Spleen (tissue), 11 donors: ENCODE results near the gene ZC3H7A. TPM values are rescaled to one million over a fixed set of nuclear protein-coding genes. Genes with fewer than 3 reads are reported as not detected.
A peak's percentile ranks its signal among the peaks of the same experiment; 100 is the strongest.

Source experiments
- DNase-seq: peaks from one replicate; pipeline ENCODE4 v3.0.0-alpha.2; 2020
- H3K27ac ChIP-seq, 8 donors: fragments of 200-600 bp; sonication (generic) in 7 of 8; 1 replicate in 4 of 8; 2 replicates in 4 of 8; pipeline versions ENCODE4 v1.5.0 to v1.8.0; 2016 to 2021; ENCODE audit warnings: inconsistent platforms in 4 of 8, mild to moderate bottlenecking in 4 of 8, moderate library complexity in 1 of 8
- H3K27me3 ChIP-seq, 7 donors: fragments of 200-600 bp; sonication (generic) in 6 of 7; replicated peaks in 1 of 7; 1 replicate in 4 of 7; 2 replicates in 3 of 7; pipeline versions ENCODE4 v1.5.0 to v1.8.0; 2016 to 2021; ENCODE audit warnings: inconsistent platforms in 3 of 7, mild to moderate bottlenecking in 1 of 7
- H3K36me3 ChIP-seq, 6 donors: fragments of 200-600 bp; sonication (generic) in 5 of 6; 1 replicate in 4 of 6; 2 replicates in 2 of 6; pipeline versions ENCODE4 v1.5.0 to v1.8.0; 2016 to 2021; ENCODE audit warnings: inconsistent platforms in 2 of 6
- H3K4me1 ChIP-seq, 6 donors: fragments of 200-600 bp; sonication (generic) in 5 of 6; 1 replicate in 3 of 6; 2 replicates in 3 of 6; pipeline versions ENCODE4 v1.5.0 to v1.8.0; 2016 to 2021; ENCODE audit warnings: inconsistent platforms in 3 of 6
- H3K4me3 ChIP-seq, 8 donors: fragments of 200-600 bp; sonication (generic) in 7 of 8; 1 replicate in 4 of 8; 2 replicates in 4 of 8; pipeline versions ENCODE4 v1.5.0 to v1.8.0; 2016 to 2021; ENCODE audit warnings: inconsistent platforms in 4 of 8, mild to moderate bottlenecking in 4 of 8, moderate library complexity in 2 of 8
- H3K9me3 ChIP-seq, 8 donors: fragments of 200-600 bp; sonication (generic) in 7 of 8; 1 replicate in 4 of 8; 2 replicates in 4 of 8; pipeline versions ENCODE4 v1.5.0 to v1.8.0; 2016 to 2021; ENCODE audit warnings: inconsistent platforms in 4 of 8
- POLR2A ChIP-seq, 3 donors: fragments of 450-650 bp; IDR thresholded peaks; one replicate each; pipeline ENCODE4 v1.5.1; 2017; ENCODE audit warnings: antibody characterized with exemption in 3 of 3, mild to moderate bottlenecking in 1 of 3
- POLR2AphosphoS5 ChIP-seq, 3 donors: sonication (generic); formaldehyde crosslinking; IDR thresholded peaks; one replicate each; pipeline ENCODE4 v1.5.1; 2017; ENCODE audit warnings: antibody characterized with exemption in 3 of 3
- whole genome bisulfite sequencing, 5 donors: extraction: QIAGEN DNeasy Blood & Tissue Kit in 3 of 5; methylation state at CpG; one replicate each; pipeline versions ENCODE4 v1.1.5 to v1.1.7; 2013 to 2018; 5-methylcytosine and 5-hydroxymethylcytosine counted together
- intact Hi-C: fragments of 100-400 bp; cut with DNase I; formaldehyde crosslinking; loops from one replicate; pipeline ENCODE4 v1.15.0; 2023; ENCODE audit warnings: low total_unique reads
- polyA plus RNA-seq, 3 donors: library from polyadenylated mRNA; stranded (reverse); fragments of 200-250 nt; gene quantifications; one replicate each; pipeline ENCODE4 v1.2.1, GENCODE V29; 2013
- total RNA-seq, 7 donors: library from RNA; depleted of rRNA in 3 of 7; stranded (reverse); fragments of >200 nt in 3 of 7; fragmentation: NEBNext Ultra II Directional in 4 of 7; extraction: Animal tissue kit (Norgen Biotek cat#: 25700) in 4 of 7; gene quantifications; one replicate each; pipeline versions ENCODE4 v1.1.0 to v1.2.1, GENCODE V29; 2016 to 2021
- TF ChIP-seq, protein P1 (sequence below), 11 experiments: fragments of 200-600 bp in 7 of 11; fragments of 450-650 bp in 4 of 11; sonication (generic) in 4 of 11; IDR thresholded peaks in 8 of 11; conservative IDR thresholded peaks in 3 of 11; 1 replicate in 7 of 11; 2 replicates in 4 of 11; pipeline versions ENCODE4 v1.4.0 to v1.8.0; 2016 to 2021; ENCODE audit warnings: antibody characterized with exemption in 11 of 11, inconsistent platforms in 4 of 11, mild to moderate bottlenecking in 1 of 11
- donor health status: healthy with polysubstance abuse.
- donor health status: DM: no; HTN: no; CAD: no; lungs with moderate emphysema.
- donor health status: DM: no; HTN: no; CAD: no.
- donor health status: Bipolar disorder and iron deficiency.
- donor health status: healthy.
- donor health status: DM: no; HTN: no; CAD: no.
- donor health status: DM: yes; HTN: yes; CAD: no.

Gene ZC3H7A
- total and polyA plus RNA-seq, 10 donors: 28.7 to 118 (median 80.9) TPM

DNA sequence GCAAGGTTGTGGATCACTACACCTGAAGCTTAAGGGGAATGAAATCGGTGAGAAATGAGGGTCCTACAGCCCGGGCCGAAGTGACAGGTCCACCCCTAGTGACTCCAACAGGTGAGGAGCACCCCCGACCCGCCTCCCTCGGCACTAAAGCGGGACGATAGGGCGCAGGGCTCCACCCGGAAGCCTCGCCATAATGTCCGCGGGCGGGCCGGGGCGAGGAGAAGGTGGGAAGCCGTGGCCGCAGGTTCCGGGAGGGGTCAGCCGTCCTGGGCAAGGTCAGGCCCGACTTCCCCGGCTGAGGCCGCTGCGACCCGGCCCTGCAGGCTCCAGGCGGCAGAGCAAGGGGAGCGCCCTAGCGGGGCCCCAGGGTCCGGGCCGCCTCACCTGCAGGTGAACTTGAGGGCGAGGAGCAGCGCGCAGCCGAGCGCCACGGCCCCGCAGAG is 54.9 kb downstream of the ZC3H7A start:
- H3K27me3 ChIP-seq: no peaks in the 10 kb centered on the region
- peak; percentile 93 for DNase-seq
- peak overlapping the region; percentile 96 to 99 (median 98) for H3K27ac ChIP-seq
- H3K36me3 ChIP-seq: peaks cover 0 to 14% (median 0%) of the 10 kb centered on the region in 6 donors
- peak overlapping the region; percentile 62 to 90 (median 87) for H3K4me3 ChIP-seq
- no peaks in the 10 kb centered on the region for H3K9me3 ChIP-seq
- peaks cover 21 to 64% (median 56%) of the 10 kb centered on the region in 6 donors for H3K4me1 ChIP-seq
- TF ChIP-seq POLR2AphosphoS5 (IDR thresholded peaks at IDR 0.05): no peak
- TF ChIP-seq, protein P1, sequence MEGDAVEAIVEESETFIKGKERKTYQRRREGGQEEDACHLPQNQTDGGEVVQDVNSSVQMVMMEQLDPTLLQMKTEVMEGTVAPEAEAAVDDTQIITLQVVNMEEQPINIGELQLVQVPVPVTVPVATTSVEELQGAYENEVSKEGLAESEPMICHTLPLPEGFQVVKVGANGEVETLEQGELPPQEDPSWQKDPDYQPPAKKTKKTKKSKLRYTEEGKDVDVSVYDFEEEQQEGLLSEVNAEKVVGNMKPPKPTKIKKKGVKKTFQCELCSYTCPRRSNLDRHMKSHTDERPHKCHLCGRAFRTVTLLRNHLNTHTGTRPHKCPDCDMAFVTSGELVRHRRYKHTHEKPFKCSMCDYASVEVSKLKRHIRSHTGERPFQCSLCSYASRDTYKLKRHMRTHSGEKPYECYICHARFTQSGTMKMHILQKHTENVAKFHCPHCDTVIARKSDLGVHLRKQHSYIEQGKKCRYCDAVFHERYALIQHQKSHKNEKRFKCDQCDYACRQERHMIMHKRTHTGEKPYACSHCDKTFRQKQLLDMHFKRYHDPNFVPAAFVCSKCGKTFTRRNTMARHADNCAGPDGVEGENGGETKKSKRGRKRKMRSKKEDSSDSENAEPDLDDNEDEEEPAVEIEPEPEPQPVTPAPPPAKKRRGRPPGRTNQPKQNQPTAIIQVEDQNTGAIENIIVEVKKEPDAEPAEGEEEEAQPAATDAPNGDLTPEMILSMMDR (IDR thresholded peaks at IDR 0.05 in 8 of 11, conservative IDR thresholded peaks at IDR 0.05 in 3 of 11): peak in 1 of 11 experiments; percentile 10
- intact Hi-C loops: loop anchor here (10.0 kb wide), 1 partner anchor 53 kb away; the partner anchor contains the start of gene ZC3H7A
- 0 to 1% (median 0%) methylated on average over 19 to 37 of the region's 37 CpGs for WGBS, 5 donors

DNA sequence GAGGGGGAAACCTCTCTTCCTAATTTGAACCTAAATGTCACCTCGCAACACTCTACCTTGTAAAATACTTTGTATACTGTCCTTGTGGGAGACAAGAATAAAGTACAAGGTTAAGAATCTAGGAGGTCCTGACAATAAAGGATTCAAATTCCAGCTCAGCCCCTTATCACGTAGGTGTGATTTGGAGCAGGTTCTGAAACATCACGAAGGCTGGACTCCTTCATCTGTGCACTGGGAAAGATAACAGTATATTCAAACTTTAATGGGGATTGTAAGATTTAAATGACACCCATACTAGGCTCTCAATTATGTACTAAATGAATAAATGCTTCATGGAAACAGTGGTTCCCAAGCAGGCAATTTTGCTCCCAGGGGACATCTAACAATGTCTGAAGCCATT is 56.5 kb downstream of the ZC3H7A start:
- Histone ChIP-seq H3K36me3 (peaks cover 0 to 20% (median 11%) of the 10 kb centered on the region in 6 donors), H3K9me3 (no peaks in the 10 kb centered on the region), H3K27me3 (no peaks in the 10 kb centered on the region), H3K4me3 (peak overlapping the region in 6 of 8 donors; percentile 62 to 90 (median 84)), H3K27ac (peak overlapping the region in 7 of 8 donors; percentile 34 to 99 (median 98)), H3K4me1 (peaks cover 21 to 79% (median 60%) of the 10 kb centered on the region in 6 donors)
- TF ChIP-seq, protein P1 (IDR thresholded peaks at IDR 0.05 in 8 of 11, conservative IDR thresholded peaks at IDR 0.05 in 3 of 11): no peak
- TF ChIP-seq POLR2AphosphoS5 (IDR thresholded peaks at IDR 0.05) (no peak), POLR2A (IDR thresholded peaks at IDR 0.05) (no peak)
- no peak for DNase-seq
- WGBS, 5 donors: 51 to 75% (median 64%) methylated on average over 3 of the region's 3 CpGs
- intact Hi-C loops: loop anchor here (10.0 kb wide), 1 partner anchor 54 kb away; the partner anchor contains the start of gene ZC3H7A

DNA sequence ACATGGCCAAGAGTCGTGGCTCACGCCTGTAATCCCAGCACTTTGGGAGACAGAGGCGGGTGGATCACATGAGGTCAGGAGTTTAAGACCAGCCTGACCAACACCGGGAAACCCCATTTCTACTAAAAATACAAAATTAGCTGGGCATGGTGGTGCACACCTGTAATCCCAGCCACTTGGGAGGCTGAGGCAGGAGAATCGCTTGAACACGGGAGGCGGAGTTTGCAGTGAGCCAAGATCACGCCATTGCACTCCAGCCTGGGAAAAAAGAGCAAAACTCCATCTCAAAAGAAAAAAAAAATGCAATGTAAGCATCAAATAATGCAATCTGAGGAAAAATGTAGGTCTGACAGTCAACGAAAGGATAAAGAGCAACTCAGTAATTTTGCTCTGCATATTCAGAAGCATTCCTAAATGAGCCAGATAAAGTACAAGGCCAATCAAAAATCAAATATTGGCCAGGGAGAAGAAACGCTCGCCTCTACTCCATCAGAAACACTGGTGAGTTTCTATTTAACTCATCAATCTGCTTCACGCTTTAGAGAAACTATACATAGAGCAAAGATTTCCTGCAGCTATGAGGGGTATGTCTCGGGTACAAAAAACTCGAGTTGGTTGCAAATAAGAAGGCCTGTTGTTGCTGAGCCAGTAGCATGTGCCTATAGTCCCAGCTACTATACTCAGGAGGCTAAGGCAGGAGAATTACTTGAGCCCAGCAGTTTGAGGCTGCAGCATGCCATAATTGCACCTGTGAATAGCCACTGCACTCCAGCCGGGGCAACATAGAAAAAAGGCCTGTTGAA is 58.1 kb downstream of the ZC3H7A start:
- H3K36me3 ChIP-seq: peaks cover 0 to 36% (median 21%) of the 10 kb centered on the region in 6 donors
- TF ChIP-seq POLR2AphosphoS5 (IDR thresholded peaks at IDR 0.05) (no peak), POLR2A (IDR thresholded peaks at IDR 0.05) (no peak)
- TF ChIP-seq, protein P1 (IDR thresholded peaks at IDR 0.05 in 8 of 11, conservative IDR thresholded peaks at IDR 0.05 in 3 of 11): no peak
- peak overlapping the region in 2 of 8 donors; percentile 99 for H3K27ac ChIP-seq
- no peak for DNase-seq
- no peaks in the 10 kb centered on the region for H3K27me3 ChIP-seq
- intact Hi-C loops: no loop called here
- WGBS, 5 donors: 72 to 83% (median 81%) methylated on average over 15 of the region's 15 CpGs
- peak overlapping the region in 2 of 8 donors; percentile 81 to 89 for H3K4me3 ChIP-seq
- no peaks in the 10 kb centered on the region for H3K9me3 ChIP-seq
- peaks cover 21 to 89% (median 59%) of the 10 kb centered on the region in 6 donors for H3K4me1 ChIP-seq

DNA sequence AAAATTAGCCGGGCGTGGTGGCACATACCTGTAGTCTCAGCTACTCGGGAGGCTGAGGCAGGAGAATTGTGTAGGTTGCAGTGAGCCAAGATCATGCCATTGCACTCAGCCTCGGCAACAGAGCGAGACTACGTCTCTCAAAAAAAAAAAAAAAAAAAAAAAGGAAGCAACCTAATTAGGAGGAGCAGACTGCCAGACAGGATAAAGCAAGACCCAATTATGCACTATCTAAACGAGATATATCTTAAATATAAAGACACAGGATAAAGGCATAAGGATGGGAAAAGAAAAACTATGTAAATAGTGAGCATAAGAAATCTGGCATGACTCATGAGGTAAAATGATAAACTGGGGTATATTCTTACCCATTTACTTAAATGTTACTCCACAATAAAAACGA is 59.3 kb downstream of the ZC3H7A start:
- H3K9me3 ChIP-seq: no peaks in the 10 kb centered on the region
- WGBS, 5 donors: 53 to 67% (median 59%) methylated on average over 8 of the region's 8 CpGs
- H3K27ac ChIP-seq: peak overlapping the region in 1 of 8 donors; percentile 99
- H3K4me3 ChIP-seq: peak overlapping the region in 1 of 8 donors; percentile 2
- intact Hi-C loops: no loop called here
- no peaks in the 10 kb centered on the region for H3K27me3 ChIP-seq
- TF ChIP-seq, protein P1 (IDR thresholded peaks at IDR 0.05 in 8 of 11, conservative IDR thresholded peaks at IDR 0.05 in 3 of 11): no peak
- TF ChIP-seq POLR2AphosphoS5 (IDR thresholded peaks at IDR 0.05): no peak
- no peak for TF ChIP-seq POLR2A (IDR thresholded peaks at IDR 0.05)
- DNase-seq: no peak
- H3K4me1 ChIP-seq: peaks cover 21 to 87% (median 50%) of the 10 kb centered on the region in 6 donors
- peaks cover 0 to 49% (median 32%) of the 10 kb centered on the region in 6 donors for H3K36me3 ChIP-seq
